ENCODE data around the gene HNRNPA3. TPM values are rescaled to one million over a fixed set of nuclear protein-coding genes. Genes with fewer than 3 reads are reported as not detected.

The HNRNPA3 gene
- total RNA-seq, 1 experiment from 2014 or later = 406 TPM

GRCh38 chr2:177212891-177213856, 580 bp downstream of the HNRNPA3 start (continued):
- TF ChIP-seq STAT6 (CRISPR knock-in tag; conservative IDR thresholded peaks at IDR 0.05; ENCODE audit: low read depth) (no peak), OVOL2 (CRISPR knock-in tag; IDR thresholded peaks at IDR 0.05; ENCODE audit: borderline replicate concordance) (no peak), HMGXB4 (CRISPR knock-in tag; IDR thresholded peaks at IDR 0.05) (no peak; the same call in 1 of the 2 replicates), AR (CRISPR knock-in tag; IDR thresholded peaks at IDR 0.05) (peak; percentile 56), ZNF219 (CRISPR knock-in tag; IDR thresholded peaks at IDR 0.05; ENCODE audit: borderline replicate concordance) (no peak; the same call in 1 of the 2 replicates), RELA (CRISPR knock-in tag; IDR thresholded peaks at IDR 0.05; ENCODE audit: borderline replicate concordance) (peak; percentile 46; the same call in 1 of the 2 replicates), MYBL2 (CRISPR knock-in tag; IDR thresholded peaks at IDR 0.05) (peak; percentile 85), GABPB1 (CRISPR knock-in tag; IDR thresholded peaks at IDR 0.05) (peak; percentile 69), ZNF671 (CRISPR knock-in tag; IDR thresholded peaks at IDR 0.05) (peak; percentile 80; the same call in 1 of the 2 replicates), TEAD4 (CRISPR knock-in tag; IDR thresholded peaks at IDR 0.05) (no peak), MAX (CRISPR knock-in tag; IDR thresholded peaks at IDR 0.05) (peak; percentile 61), E2F1 (CRISPR knock-in tag; IDR thresholded peaks at IDR 0.05) (no peak), ESRRA (CRISPR knock-in tag; IDR thresholded peaks at IDR 0.05; ENCODE audit: borderline replicate concordance) (0 out of 2 replicates have a peak, but pooled peaks have one; percentile 47), ZNF532 (CRISPR knock-in tag; IDR thresholded peaks at IDR 0.05; ENCODE audit: borderline replicate concordance) (0 out of 2 replicates have a peak, but pooled peaks have one; percentile 67), ZBTB43 (CRISPR knock-in tag; IDR thresholded peaks at IDR 0.05) (peak; percentile 74; the same call in 1 of the 2 replicates), CREB1 (CRISPR knock-in tag; IDR thresholded peaks at IDR 0.05) (no peak), GTF2I (CRISPR knock-in tag; conservative IDR thresholded peaks at IDR 0.05) (no peak), ZNF138 (CRISPR knock-in tag; conservative IDR thresholded peaks at IDR 0.05) (no peak), ZNF416 (CRISPR knock-in tag; IDR thresholded peaks at IDR 0.05) (peak; percentile 87; the same call in 1 of the 2 replicates), JAZF1 (CRISPR knock-in tag; IDR thresholded peaks at IDR 0.05) (no peak), USF2 (CRISPR knock-in tag; IDR thresholded peaks at IDR 0.05) (peak; percentile 63), SP1 (CRISPR knock-in tag; conservative IDR thresholded peaks at IDR 0.05) (0 out of 2 replicates have a peak, but pooled peaks have one; percentile 34)

All from WTC11 (cell line).